Hindlimb muscle (tissue), 1 donor: ENCODE results near the gene POLR3B. TPM values are rescaled to one million over a fixed set of nuclear protein-coding genes. Genes with fewer than 3 reads are reported as not detected.
"Not testable (repeated sequence)": the region's sequence is repeated elsewhere in the genome, so short reads cannot be mapped to it uniquely, and the experiment has no call there.

ENCODE experiments used
- DNase-seq: peaks from one replicate; pipeline ENCODE4 v3.0.0-alpha.2; 2013
- polyA plus RNA-seq: library from polyadenylated mRNA; unstranded; fragments of 120-200 nt; gene quantifications from one replicate; pipeline ENCODE4 v1.2.1, GENCODE V29; 2013; ENCODE audit not compliant: insufficient read length

POLR3B gene
- polyA plus RNA-seq, result 11.9 TPM

DNA sequence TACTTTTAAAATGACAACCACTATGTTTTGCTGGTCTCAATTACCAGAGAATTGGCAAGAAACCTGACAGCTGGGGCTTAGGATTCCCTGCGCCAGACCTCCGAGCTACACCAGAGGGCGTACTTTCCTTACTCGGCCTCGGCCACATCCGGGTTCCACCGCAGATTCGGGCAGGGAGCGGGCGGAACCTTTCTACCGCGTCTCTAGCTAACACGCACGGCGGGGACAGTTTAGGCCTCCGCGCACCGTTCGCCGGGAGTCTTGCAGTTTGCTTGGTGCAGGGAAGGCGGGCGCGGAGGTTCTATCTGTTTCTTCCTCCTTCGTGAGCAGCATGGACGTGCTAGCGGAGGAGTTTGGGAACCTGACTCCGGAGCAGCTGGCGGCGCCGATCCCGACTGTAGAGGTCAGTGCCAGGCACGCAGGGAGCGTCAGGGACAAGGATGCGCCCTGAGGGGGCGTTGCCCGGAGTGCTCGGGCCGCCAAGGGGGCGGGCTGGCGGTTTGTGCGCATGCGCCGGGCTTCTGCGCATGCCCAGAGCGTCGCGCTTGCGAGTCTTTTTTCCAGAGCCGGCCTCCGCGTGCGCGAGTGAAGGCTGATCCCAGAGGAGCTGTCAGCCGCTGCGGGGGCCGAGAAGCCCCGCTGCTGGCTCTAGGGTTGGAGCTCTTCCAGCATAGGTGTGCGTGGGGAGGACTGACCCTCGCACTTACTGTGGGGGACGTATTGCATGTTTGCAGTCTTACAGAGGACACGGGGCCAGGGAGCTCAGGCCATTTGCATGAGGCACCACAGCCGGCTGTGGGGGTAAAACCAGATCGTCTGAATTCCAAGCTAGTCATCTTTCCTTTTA lies at the start of gene POLR3B:
Gene POLR3B (plus strand): TSS at position 200 of the 847 bp plus-strand sequence. CDS start 132 bp downstream, at position 332.
- peak; percentile 96 for DNase-seq

DNA sequence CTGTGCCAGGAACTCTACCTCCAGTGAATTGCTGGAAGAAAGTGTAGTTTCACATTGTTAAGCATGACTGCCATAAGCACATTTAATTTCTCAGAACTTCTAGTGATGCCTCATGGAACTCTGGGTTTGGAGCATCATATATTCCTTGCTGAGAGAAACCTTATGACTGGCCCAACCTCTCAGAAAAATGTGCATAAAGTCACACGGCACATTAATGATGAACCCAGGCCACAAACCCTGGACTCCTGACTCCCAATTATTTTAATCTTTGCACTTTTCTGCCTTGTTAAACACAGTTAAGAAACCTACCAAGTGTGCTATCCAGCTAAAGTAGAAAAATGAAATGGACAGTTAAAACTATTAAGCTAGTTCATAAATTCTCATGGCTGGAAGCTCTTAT lies 49.4 kb upstream of the POLR3B start:
- no peak for DNase-seq

DNA sequence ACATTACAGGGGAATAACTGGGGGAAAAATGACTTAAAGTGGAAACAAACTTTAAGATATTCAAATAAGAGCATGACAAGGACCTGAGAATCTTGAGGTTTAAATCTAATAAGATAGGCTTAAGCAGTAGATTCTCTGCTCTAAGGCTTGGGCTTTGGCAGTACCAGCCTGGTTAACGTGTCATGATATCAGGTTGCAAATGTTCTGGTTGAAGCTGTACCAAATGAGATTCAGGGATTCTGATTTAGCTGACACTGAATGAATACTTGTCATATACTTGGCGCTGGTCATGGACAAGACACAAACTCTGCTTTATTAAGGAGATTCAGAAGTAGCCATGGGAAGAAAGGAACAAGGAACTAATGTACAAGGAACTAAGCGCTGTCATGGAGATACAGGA lies 48.9 kb upstream of the POLR3B start:
- no peak for DNase-seq

DNA sequence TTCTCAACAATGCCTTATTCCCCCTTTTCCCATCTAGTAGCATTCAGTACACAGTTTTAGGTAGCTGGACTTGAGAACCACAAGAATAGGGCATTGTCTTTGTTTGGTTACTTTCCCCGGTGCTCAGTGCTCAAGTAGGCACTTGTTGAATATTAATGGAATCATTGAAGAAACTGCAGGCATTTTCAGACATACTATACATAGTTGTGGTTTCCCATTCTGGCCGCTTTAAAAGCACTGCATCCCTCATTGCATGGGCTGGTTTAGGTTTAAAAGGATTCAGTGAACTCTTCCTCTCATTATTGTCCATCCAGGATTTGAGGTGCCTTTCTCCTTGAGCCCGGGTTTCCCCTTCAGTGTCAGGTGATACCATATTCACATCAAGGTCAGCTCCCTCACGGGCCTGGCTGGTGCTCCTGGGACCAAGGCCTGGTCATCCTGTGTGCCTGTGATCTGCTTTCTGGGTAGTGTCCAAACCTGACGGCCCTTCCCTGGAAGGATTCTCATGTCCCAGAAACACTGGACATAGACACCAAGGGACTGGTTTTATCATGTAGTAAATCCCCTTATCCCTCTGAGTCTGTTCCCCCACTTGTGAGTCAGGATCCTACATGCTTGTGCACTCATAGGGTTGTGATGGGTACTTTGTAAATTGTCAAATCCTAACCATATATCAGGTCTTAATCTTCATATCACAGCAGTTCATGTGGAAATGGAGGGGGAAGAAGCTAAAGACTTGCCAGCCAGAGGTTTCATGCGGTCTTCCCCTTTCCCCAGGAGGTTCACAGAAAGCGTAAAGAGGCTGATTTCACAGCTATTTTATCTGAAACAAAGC lies 47.7 kb upstream of the POLR3B start:
- no peak for DNase-seq

DNA sequence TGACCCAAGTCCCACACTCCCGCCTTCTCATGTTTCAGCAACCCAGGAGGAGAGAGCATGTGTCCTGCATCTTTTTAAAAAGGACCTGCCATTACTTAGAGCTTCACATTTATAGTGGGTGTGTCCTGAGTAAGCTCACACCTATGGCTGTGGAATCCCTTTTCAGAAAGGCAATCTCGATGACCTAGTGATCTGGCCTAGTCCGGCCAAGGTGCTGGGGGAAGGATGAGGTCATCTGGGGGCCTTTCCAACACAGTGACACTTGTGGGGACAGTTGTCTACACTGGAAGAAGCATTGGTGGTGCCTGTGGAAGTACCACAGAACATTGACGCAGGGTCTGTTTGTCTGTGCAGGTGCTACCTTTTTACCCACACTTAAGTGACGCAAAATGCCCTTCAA lies 46.9 kb upstream of the POLR3B start:
- DNase-seq, result no peak

DNA sequence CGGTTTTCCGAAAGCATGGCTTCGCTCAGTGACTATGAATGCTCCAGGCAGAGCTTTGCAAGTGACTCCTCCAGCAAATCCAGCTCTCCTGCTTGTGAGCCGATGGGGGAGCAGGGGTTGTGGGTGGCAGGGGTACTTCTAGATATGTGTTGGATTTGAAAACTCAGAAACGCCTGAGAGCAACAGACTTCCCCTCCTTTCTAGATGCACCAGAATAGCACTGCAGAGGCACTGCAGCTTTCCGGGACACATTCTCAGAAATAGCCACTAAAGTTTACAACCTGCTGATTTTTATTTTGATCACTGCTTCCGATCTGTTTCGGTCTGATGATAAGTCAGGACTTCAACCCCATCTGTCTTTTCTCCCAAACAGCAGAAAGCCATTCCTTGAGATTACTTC lies 46.4 kb upstream of the POLR3B start:
- DNase-seq, result no peak

DNA sequence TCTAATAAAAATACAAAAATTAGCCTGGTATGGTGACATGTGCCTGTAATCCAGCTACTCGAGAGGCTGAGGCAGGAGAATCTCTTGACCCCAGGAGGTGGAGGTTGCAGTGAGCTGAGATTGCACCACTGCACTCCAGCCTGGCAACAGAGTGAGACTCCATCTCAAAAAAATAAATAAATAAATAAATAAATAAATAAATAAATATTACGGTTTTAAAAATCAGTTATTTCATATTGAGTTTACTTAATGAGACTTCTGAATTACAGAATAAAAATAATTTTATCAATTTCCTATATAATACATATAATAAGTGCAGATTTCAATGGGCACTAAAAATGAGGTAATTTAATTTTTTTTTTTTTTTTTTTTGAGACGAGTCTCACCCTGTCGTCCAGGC lies 44.1 kb upstream of the POLR3B start:
- not testable (repeated sequence) for DNase-seq

DNA sequence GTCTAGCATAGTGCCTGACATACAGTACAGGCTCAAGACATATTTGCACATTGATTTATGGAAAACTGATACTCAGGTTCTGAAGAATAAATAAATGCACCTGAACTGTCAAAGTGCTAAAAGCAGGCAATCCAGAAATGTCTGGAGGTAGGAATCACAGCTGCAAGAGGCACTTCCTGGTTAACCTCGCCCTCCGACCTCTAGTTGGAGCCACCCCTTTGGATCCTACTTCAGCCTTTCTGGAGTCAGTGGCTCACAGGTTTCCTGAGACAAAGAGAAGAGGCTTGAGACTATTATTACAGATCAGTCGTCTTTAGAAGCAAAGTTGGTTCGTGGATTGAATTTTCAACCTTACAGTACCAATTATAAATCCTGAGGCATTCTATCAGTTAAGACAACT lies 42.0 kb upstream of the POLR3B start:
- no peak for DNase-seq

DNA sequence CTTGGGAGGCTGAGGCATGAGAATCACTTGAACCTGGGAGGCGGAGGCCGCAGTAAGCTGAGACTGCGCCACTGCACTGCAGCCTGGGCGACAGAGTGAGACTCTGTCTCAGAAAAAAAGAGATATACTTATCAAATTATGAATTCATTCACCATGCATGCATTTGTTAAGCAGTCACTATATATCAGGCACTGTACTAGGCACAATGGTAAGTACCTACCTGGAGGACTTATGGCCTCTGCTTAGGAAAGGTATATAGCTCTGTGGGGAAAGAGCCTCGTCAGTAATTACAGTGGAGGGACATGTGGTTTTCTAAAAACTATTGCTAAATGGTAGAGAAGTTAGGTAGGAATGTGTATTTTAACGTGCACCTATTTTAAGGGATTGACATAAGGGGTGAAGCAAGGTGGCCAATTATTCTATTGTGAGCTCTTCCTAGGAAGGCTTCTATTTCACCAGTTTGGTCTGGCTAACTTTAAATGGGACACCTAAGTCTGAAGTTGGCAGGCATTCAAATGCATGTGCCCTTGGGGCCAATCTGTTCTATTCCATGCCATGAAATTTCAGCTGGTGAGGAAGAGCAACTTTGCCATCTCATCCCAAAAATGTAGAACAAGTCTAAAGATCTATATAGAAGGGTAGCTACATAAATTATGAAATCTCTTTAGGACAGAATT lies 40.0 kb upstream of the POLR3B start:
- no peak for DNase-seq

DNA sequence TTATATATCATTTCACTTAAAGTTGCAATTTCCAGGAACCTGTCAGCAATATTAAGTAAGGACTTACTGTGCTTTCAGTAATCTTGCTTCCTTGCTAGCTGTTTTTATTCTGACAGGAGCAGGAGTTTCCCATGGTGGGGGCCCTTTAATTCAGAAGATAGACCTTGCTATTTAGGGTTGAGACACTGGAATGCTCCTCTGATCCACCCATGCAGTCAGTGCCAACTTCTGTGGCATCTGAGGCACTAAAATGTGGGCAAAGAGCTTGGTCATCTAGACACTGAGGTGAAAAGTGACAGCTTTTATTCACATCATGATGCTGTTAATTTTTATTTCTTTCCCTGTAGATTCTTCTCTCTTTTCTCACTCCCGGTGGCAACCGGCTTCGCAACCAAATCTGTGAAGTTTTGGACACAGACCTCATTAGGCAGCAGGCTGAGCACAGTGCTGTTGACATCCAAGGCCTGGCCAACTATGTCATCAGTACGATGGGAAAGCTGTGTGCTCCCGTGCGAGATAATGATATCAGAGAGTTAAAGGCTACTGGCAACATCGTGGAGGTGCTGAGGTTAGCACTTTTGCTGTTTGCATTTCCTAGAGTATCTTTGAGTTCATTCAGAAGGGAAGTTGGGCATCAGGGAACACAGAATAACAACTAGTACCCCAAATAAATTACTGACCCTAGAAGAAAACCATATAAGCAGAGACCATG lies 36.3 kb upstream of the POLR3B start:
- DNase-seq, result no peak

DNA sequence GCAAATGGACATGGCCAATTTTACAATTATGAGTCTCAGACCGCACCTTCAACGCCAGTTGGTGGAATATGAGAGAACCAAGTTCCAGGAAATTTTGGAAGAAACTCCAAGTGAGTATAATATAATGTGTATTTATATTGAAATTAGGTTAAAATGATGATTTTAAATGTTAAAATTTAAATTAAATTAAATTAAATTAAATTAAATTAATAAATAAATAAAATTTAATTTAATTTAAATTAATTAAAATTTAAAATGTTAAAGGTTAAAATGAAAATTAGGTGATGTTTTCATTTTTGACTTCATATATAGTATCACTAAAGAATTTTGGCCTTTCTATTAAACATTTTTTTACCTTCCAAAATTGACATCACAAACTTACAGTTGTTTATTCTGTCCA lies 34.0 kb upstream of the POLR3B start:
- DNase-seq, result no peak

DNA sequence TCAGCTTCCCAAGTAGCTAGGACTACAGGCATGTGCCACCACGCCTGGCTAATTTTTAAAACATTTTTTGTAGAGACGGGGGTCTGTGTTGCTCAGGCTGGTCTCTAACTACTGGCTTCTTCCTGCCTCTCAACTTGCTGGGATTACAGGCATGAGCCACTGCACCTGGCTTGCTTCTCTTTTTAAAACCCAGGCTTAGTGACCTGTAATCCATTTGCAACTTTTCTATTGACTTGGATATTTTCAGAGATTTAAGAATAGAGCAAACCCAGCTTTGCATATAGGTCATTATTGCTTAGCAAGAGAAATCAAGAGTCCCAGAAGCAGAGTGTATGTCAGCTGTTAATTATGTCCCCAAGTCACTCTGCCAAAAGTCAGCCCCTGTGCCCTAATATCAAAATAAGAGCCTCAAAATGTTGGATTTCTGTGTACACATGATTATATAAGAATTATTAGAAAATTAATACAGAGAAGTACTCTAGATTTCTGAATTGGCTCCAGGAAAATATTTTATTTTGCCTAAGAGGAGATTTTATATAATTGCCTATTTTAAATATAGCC lies 30.2 kb upstream of the POLR3B start:
- no peak for DNase-seq

DNA sequence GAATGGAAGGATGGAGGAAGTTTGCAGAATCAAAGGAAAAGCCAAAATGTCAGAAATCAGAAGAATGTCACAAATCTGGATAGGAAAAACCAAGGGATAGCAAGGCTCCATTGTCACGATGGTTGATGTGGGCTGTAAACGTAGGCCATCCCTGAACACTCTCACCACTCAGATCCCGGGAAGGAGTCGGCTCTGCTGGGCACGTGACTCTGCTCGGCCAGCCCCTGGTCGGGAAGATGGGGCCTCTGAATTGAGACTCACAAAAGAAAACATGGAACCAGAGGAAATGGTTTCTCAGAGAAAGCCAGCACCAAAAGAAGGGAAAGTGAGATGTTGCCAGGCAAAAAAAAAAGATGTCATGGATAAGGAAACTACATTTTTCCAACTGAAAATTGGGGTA lies 28.8 kb upstream of the POLR3B start:
- DNase-seq, result no peak

DNA sequence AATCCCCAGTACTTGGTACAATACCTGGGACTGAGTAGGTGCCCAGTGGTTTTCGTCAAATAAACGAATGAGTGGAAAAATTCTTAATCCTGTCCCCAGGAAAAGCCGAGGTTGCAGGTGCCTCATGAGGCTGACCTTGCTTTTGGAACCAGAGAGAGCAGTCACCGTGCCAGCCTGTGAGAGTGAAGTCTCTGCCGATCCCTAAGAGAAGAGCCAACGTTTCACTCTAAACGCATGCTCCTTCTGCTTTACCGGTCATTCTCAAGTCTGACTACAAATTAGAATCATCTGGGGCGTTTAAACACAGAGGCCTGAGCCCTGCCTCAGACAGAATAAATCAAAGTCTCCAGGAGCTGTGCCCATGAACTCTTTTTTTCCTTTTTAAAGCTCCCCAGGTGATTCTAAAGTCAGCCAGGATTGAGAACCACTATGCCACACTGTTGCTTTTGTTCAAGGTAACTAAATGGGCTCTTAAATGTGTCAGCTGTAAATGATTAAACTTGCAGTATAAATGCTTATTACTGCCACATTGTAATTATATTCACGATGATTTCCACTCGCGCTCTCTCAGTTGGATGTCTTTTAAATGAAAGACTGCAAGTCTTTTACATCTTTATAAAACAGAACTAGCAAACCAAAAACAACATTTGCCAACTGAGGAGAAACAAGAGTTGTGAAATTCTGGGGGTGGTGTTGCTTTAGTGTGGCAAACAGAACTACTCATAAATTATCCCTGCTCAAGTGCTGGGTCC lies 28.1 kb upstream of the POLR3B start:
- no peak for DNase-seq

DNA sequence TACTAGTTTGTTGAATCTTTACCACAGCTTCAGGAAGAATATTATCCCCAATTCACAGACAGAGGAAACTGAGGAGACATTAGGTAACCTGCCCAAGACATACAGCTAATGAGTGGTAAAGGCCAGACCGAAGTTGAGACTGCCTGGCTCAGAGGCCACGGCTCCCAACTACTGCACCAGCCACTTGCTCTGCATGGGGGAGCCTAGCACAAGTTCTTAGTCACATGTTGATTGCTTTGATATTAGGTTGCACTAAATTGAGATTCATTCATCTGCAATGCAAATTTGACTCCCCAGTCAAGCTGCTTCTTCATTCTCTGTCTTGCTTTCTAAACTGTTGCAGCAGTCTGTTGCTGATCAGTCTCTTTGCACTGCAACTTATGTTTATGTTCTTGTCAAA lies 25.9 kb upstream of the POLR3B start:
- DNase-seq, result no peak

DNA sequence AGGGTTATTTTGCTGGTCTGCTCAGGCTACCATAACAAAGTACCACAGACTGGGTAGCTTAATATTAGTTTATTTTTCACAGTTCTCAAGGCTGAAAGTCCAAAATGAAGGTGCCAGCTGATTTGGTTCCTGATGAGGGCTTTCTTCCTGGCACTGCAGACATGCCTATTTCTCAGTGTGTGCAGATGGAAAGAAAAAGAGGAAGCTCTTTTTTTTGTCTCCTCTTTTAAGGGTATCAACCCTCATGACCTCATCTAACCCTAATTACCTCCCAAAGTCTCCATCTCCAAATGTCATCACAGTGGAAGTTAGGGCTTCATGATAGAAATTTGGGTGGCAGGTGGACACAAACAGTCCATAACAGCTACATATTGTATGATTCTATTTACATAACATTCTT lies 25.0 kb upstream of the POLR3B start:
- DNase-seq, result no peak

DNA sequence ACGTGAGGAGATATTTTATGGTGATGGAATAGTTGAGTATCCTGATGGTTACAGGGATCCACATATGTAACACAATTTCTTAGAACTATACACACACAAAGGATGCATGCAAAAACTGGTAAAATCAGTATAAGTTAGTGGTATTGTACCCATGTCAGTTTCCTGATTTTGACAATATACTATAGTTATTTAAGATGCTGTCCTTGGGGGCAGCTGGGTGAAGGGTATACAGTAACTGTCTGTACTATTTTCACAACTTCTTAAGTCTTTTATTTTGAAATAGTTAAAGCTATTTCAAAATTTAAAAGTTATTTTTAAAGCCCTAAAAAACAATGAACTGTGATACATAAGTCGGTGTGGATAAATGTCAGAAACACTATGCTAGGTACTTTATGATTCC lies 24.5 kb upstream of the POLR3B start:
- no peak for DNase-seq

DNA sequence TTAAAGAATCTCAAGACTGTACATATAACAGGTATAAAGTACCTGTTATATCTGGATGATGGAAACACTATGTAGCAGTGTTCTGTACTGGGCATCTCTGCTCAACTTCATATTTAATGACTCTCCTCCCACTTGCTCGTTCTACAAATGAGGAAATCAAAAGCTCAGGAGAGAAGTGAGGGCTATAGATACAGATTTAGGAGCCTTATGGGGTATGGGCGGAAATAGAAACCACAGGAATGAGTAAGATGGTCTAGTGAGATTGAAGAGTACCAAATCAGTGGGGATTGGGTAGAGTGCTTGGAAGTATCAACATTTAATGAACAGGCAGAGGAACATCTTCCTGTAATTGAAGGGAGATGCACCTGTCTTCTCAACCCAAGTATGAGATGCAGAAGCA lies 23.8 kb upstream of the POLR3B start:
- DNase-seq, result no peak

DNA sequence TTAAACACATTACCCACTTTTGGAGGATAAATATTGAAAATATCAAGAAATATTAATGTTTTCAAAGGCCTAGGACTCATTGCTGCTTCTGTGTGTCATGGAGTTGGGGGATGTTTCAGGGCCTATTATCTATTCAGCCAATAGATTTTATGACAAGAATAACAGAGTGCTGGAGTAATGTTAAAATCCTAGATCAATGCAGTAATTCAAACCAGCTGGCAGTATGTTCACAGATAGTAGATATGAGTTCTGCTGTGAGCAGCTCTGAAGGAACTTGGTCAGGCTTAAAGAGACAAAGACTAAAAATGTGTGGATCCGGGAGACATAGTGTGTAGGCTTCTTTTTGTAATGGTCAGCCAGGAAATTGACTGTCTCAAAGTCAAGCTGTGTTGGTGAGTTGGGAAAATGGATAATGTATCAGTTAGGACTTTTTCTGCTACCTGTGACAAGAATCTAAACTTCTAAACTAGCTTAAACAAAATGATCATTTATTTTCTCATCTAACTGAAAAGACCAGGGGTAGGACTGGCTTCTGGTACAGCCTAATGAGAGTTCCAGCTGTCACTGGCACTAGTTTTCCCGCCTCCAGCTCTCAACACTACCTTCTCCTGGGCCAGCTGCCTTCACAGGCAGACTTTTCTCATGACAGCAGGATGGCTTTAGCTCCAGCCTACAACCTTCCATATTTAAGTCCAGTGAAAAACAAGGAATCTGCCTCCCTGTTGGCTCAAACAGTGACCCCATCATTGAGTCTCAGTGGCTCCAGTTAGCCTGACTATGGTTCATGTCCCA lies 16.3 kb upstream of the POLR3B start:
- no peak for DNase-seq

DNA sequence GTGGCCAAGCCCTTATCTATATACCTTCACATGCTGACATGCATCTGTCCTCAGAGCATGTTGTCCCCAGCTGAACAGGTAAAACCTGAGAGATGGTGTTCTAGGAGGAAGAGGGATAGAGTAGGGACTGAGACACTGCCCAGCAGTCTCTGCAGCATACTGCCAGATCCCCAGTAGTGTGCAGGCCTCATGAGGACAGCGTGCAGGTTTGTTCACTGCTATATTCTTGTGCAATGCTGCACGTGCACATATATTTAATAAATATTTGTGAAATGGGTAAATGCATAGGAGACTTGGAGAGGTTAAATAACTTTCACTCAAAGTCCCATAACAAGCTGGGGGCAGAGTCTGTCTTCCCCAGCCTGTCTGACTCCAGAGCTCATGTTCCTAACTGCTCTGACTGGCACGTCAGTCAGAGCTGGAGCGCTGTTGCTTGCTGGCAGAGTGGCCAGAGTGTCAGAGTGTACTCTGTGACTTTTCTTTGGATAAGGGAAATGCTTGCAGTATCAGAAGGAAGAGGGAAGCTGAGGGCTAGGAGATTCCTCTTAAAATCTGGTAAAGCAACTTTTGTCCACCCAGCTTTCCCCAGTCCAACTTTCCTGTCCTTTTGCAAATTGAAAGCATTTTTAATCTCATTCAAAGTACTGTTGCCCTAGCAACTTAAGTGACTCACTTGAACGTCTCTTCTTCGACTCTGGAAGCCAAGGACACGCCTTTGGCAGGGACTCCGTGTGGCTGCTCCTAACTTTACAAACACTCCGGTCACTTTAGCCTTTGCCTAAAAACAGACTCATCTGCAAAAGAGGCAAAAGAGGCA lies 14.9 kb upstream of the POLR3B start:
- DNase-seq, result peak; percentile 83
